Measurements from ENCODE around the gene SOHLH1.

SOHLH1 gene

GRCh38 chr9:135728436-135729110, 29.3 kb upstream of the SOHLH1 start:
- DNase-seq = no peak

- DNase-seq = no peak
Measured at GRCh38 chr9:135727257-135727875, 28.1 kb upstream of the SOHLH1 start.

- no peak for DNase-seq
Measured at GRCh38 chr9:135726138-135726853, 27.0 kb upstream of the SOHLH1 start.

GRCh38 chr9:135724186-135724787, 25.0 kb upstream of the SOHLH1 start:
- DNase-seq = no peak

GRCh38 chr9:135722365-135722764, 23.1 kb upstream of the SOHLH1 start:
- DNase-seq = no peak

GRCh38 chr9:135719472-135719871, 20.2 kb upstream of the SOHLH1 start:
- DNase-seq = no peak

- peak; percentile 24 for DNase-seq
Measured at GRCh38 chr9:135718616-135719015, 19.3 kb upstream of the SOHLH1 start.

- no peak for DNase-seq
Measured at GRCh38 chr9:135717410-135717809, 18.1 kb upstream of the SOHLH1 start.

GRCh38 chr9:135716045-135716444, 16.8 kb upstream of the SOHLH1 start:
- DNase-seq = no peak

- DNase-seq = no peak
Measured at GRCh38 chr9:135715056-135715595, 15.8 kb upstream of the SOHLH1 start.

- DNase-seq = no peak
Measured at GRCh38 chr9:135714242-135715055, 15.2 kb upstream of the SOHLH1 start.

GRCh38 chr9:135712613-135713295, 13.5 kb upstream of the SOHLH1 start:
- no peak for DNase-seq

- DNase-seq = no peak
Measured at GRCh38 chr9:135711881-135712280, 12.6 kb upstream of the SOHLH1 start.

GRCh38 chr9:135711391-135711790, 12.1 kb upstream of the SOHLH1 start:
- no peak for DNase-seq

- no peak for DNase-seq
Measured at GRCh38 chr9:135708164-135708563, 8.9 kb upstream of the SOHLH1 start.

- no peak for DNase-seq
Measured at GRCh38 chr9:135707252-135708138, 8.2 kb upstream of the SOHLH1 start.

- no peak for DNase-seq
Measured at GRCh38 chr9:135706288-135706687, 7.0 kb upstream of the SOHLH1 start.

- DNase-seq = no peak
Measured at GRCh38 chr9:135705376-135705775, 6.1 kb upstream of the SOHLH1 start.

- no peak for DNase-seq
Measured at GRCh38 chr9:135704483-135704882, 5.2 kb upstream of the SOHLH1 start.

- DNase-seq = no peak
Measured at GRCh38 chr9:135703726-135704125, 4.4 kb upstream of the SOHLH1 start.

Measured in GOT3 (cell line).